Nephron (organoid): ENCODE measurements around the gene FUBP3.

Experiments used
- H3K27ac Mint-ChIP-seq, 3 experiments: 2 replicates each; pipeline ENCODE4 v1.8.0; 2020; ENCODE audit warnings: mixed read lengths in 3 of 3, mild to moderate bottlenecking in 2 of 3, moderate library complexity in 1 of 3
- H3K27me3 Mint-ChIP-seq: 2 replicates; pipeline ENCODE4 v1.8.0; 2021; ENCODE audit warnings: low read depth, mild to moderate bottlenecking, moderate library complexity, mixed read lengths
- H3K36me3 Mint-ChIP-seq: 2 replicates; pipeline ENCODE4 v1.8.0; 2020; ENCODE audit warnings: low read depth, mixed read lengths
- H3K4me1 Mint-ChIP-seq: 2 replicates; pipeline ENCODE4 v1.8.0; 2020; ENCODE audit warnings: mixed read lengths
- H3K4me3 Mint-ChIP-seq, 3 experiments: 2 replicates each; pipeline ENCODE4 v1.8.0; 2020; ENCODE audit warnings: mild to moderate bottlenecking in 3 of 3, mixed read lengths in 3 of 3, moderate library complexity in 2 of 3
- H3K9me3 Mint-ChIP-seq: 2 replicates; pipeline ENCODE4 v1.8.0; 2020; ENCODE audit warnings: mixed read lengths
- TF ChIP-seq, protein P1 (sequence below), 3 experiments: fragments of 200-600 bp; sonication (generic); IDR thresholded peaks; one replicate each; pipeline ENCODE4 v1.5.0; 2021; ENCODE audit warnings: antibody characterized with exemption in 3 of 3; ENCODE audit not compliant: unreplicated experiment in 3 of 3

FUBP3 gene

DNA sequence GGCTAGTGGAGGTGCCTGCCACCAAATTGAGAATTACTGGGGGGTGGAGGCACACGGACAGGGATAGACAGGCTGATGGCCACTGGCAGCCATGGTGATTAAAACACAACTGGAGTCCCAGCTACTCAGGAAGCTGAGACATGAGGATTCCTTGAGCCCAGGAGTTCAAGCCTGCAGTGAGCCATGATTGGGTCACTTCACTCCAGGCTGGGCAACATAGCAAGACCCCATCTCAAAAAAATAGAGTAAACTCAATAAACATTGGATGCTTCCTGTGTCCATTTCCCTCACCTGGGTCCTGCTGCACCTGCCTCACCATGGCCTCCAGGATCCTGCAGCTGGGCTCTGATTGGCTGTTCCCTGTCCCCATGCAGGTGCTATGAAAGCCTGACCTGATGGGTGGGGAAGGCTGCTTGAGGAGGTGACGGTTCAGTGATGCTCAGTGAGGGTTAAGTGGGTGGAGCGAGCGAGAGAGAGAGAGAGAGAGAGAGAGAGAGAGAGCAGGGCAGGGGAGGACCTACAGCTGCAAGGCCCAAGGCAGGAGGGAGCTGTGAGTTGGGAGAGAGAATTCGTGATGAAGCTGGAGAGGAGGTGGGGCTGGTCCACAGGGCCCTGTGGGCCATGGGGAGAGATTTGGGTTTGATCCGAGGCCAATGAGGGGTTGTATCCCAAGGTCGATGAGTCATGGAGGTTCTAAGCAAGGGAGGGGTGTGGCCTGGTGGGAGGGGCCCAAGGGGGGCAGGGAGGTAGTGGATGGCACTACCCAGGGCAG lies 36.7 kb upstream of the FUBP3 start:
- TF ChIP-seq, protein P1, sequence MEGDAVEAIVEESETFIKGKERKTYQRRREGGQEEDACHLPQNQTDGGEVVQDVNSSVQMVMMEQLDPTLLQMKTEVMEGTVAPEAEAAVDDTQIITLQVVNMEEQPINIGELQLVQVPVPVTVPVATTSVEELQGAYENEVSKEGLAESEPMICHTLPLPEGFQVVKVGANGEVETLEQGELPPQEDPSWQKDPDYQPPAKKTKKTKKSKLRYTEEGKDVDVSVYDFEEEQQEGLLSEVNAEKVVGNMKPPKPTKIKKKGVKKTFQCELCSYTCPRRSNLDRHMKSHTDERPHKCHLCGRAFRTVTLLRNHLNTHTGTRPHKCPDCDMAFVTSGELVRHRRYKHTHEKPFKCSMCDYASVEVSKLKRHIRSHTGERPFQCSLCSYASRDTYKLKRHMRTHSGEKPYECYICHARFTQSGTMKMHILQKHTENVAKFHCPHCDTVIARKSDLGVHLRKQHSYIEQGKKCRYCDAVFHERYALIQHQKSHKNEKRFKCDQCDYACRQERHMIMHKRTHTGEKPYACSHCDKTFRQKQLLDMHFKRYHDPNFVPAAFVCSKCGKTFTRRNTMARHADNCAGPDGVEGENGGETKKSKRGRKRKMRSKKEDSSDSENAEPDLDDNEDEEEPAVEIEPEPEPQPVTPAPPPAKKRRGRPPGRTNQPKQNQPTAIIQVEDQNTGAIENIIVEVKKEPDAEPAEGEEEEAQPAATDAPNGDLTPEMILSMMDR (IDR thresholded peaks at IDR 0.05; ENCODE audit: unreplicated experiment in 3 of 3): no peak

DNA sequence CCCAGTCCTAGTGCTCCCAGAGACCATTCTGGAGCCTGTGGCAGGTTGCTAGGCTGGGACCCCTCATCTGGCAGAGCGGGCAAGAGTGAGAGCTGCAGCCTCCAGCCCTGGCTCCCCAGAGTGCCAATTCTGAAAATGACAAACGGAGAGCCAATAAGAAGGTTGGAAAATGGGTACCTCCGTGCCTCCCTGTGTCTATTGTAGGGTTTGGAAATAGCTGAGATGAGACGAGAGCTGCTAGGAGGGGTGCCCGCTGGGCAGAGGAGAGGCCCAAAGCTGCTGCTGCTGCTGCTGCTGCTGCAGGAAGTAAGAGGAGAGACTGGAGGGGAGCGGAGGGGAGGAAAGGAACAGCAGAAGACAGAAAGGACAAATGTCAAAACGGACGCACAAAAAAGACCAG lies 36.0 kb upstream of the FUBP3 start:
- Mint-ChIP-seq H3K4me1 (peaks cover 11% of the 10 kb centered on the region), H3K27me3 (peaks cover 65% of the 10 kb centered on the region), H3K9me3 (no peaks in the 10 kb centered on the region), H3K36me3 (no peaks in the 10 kb centered on the region), H3K27ac (no peak overlapping the region), H3K4me3 (no peak overlapping the region)
- TF ChIP-seq, protein P1 (IDR thresholded peaks at IDR 0.05; ENCODE audit: unreplicated experiment in 3 of 3): no peak

More for the DNA sequence above, 36.7 kb upstream of the FUBP3 start:
- no peak overlapping the region for H3K4me3 Mint-ChIP-seq
- peaks cover 67% of the 10 kb centered on the region for H3K27me3 Mint-ChIP-seq
- H3K9me3 Mint-ChIP-seq: no peaks in the 10 kb centered on the region
- no peak overlapping the region for H3K27ac Mint-ChIP-seq
- H3K4me1 Mint-ChIP-seq: peaks cover 19% of the 10 kb centered on the region
- no peaks in the 10 kb centered on the region for H3K36me3 Mint-ChIP-seq

GRCh38 chr9:130543859-130544258 lies 35.5 kb upstream of the FUBP3 start:
- no peaks in the 10 kb centered on the region for H3K36me3 Mint-ChIP-seq
- no peak overlapping the region for H3K27ac Mint-ChIP-seq
- peaks cover 63% of the 10 kb centered on the region for H3K27me3 Mint-ChIP-seq
- H3K4me3 Mint-ChIP-seq: no peak overlapping the region
- TF ChIP-seq, protein P1 (IDR thresholded peaks at IDR 0.05; ENCODE audit: unreplicated experiment in 3 of 3): no peak
- peaks cover 10% of the 10 kb centered on the region for H3K4me1 Mint-ChIP-seq
- H3K9me3 Mint-ChIP-seq: no peaks in the 10 kb centered on the region

- TF ChIP-seq, protein P1 (IDR thresholded peaks at IDR 0.05; ENCODE audit: unreplicated experiment in 3 of 3): no peak
- no peak overlapping the region for H3K27ac Mint-ChIP-seq
- H3K36me3 Mint-ChIP-seq: no peaks in the 10 kb centered on the region
- peaks cover 63% of the 10 kb centered on the region for H3K27me3 Mint-ChIP-seq
- H3K9me3 Mint-ChIP-seq: no peaks in the 10 kb centered on the region
- H3K4me3 Mint-ChIP-seq: no peak overlapping the region
- peaks cover 10% of the 10 kb centered on the region for H3K4me1 Mint-ChIP-seq
Observed at GRCh38 chr9:130544364-130544763, 35.0 kb upstream of the FUBP3 start.

DNA sequence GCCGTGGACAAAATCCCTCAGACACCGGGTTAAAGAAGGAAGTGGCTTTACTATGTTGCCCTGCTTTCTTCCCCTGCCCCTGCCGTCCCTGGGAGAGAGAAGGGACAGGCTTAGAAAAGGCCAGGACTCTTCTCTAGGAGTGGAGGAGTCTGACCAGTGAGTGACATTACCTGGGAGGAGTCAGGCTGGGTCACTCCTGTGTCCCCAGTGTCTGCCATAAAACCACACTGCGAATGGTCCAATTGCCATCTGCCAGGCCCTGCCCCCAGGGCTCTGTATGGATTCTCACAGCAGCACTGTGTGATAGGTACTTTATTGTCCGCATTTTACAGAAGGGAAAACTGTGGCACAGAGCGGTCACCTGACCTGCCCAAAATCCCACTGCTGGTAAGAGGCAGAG lies 31.3 kb upstream of the FUBP3 start:
- Mint-ChIP-seq H3K9me3 (peaks cover 2% of the 10 kb centered on the region), H3K36me3 (no peaks in the 10 kb centered on the region), H3K27me3 (peaks cover 40% of the 10 kb centered on the region), H3K27ac (no peak overlapping the region), H3K4me3 (no peak overlapping the region), H3K4me1 (peaks cover 6% of the 10 kb centered on the region)
- TF ChIP-seq, protein P1 (IDR thresholded peaks at IDR 0.05; ENCODE audit: unreplicated experiment in 3 of 3): no peak
